Retinal pigment epithelial cell (primary cell): ENCODE data around the gene TP53AIP1.

Experiments used
- DNase-seq: peaks from one replicate; pipeline ENCODE4 v3.0.0-alpha.2; 2010; ENCODE audit warnings: low read depth
- H3K4me3 ChIP-seq: 2 replicates; pipeline ENCODE4 v1.5.1; 2011; ENCODE audit warnings: mild to moderate bottlenecking, low read length, control low read depth, moderate library complexity
- CTCF ChIP-seq: conservative IDR thresholded peaks from 2 replicates; pipeline ENCODE4 v1.5.1; 2011; ENCODE audit warnings: low read depth, low read length, control low read depth, inconsistent platforms

TP53AIP1 gene

GRCh38 chr11:128903248-128904061, 39.2 kb downstream of the TP53AIP1 start:
- no peak for DNase-seq
- H3K4me3 ChIP-seq = no peak overlapping the region
- TF ChIP-seq CTCF = no peak

GRCh38 chr11:128902515-128903066, 40.1 kb downstream of the TP53AIP1 start:
- no peak for TF ChIP-seq CTCF
- no peak for DNase-seq
- H3K4me3 ChIP-seq = no peak overlapping the region

- H3K4me3 ChIP-seq = no peak overlapping the region
- no peak for DNase-seq
- TF ChIP-seq CTCF = no peak
Observed at GRCh38 chr11:128901653-128902514, 40.8 kb downstream of the TP53AIP1 start.

- H3K4me3 ChIP-seq = no peak overlapping the region
- DNase-seq = no peak
- no peak for TF ChIP-seq CTCF
Observed at GRCh38 chr11:128900468-128900867, 42.2 kb downstream of the TP53AIP1 start.

- no peak overlapping the region for H3K4me3 ChIP-seq
- DNase-seq = no peak
- no peak for TF ChIP-seq CTCF
Observed at GRCh38 chr11:128898580-128899344, 43.9 kb downstream of the TP53AIP1 start.

- no peak for DNase-seq
- no peak for TF ChIP-seq CTCF
Observed at GRCh38 chr11:128897826-128898225, 44.8 kb downstream of the TP53AIP1 start.

More at GRCh38 chr11:128897826-128898225, 44.8 kb downstream of the TP53AIP1 start:
- no peak overlapping the region for H3K4me3 ChIP-seq
